Measurements from ENCODE around the gene GNAQ.

Gene GNAQ

GRCh38 chr9:78000221-78000620, 31.4 kb downstream of the GNAQ start:
- DNase-seq, result no peak

GRCh38 chr9:77999231-77999631, 32.4 kb downstream of the GNAQ start:
- no peak for DNase-seq

GRCh38 chr9:77997611-77998284, 33.9 kb downstream of the GNAQ start:
- DNase-seq, result no peak

- no peak for DNase-seq
Measured at GRCh38 chr9:77996696-77997095, 34.9 kb downstream of the GNAQ start.

- DNase-seq, result no peak
Measured at GRCh38 chr9:77991191-77991590, 40.4 kb downstream of the GNAQ start.

GRCh38 chr9:77989909-77990308, 41.7 kb downstream of the GNAQ start:
- DNase-seq, result no peak

GRCh38 chr9:77989458-77989857, 42.2 kb downstream of the GNAQ start:
- DNase-seq, result no peak

GRCh38 chr9:77988630-77989029, 43.0 kb downstream of the GNAQ start:
- no peak for DNase-seq

- no peak for DNase-seq
Measured at GRCh38 chr9:77987880-77988525, 43.6 kb downstream of the GNAQ start.

GRCh38 chr9:77987081-77987656, 44.4 kb downstream of the GNAQ start:
- no peak for DNase-seq

GRCh38 chr9:77985996-77986395, 45.6 kb downstream of the GNAQ start:
- DNase-seq, result no peak

- DNase-seq, result no peak
Measured at GRCh38 chr9:77983320-77983662, 48.3 kb downstream of the GNAQ start.

GRCh38 chr9:77982581-77983319, 48.9 kb downstream of the GNAQ start:
- peak; percentile 18 for DNase-seq

- no peak for DNase-seq
Measured at GRCh38 chr9:77981907-77982306, 49.7 kb downstream of the GNAQ start.

GRCh38 chr9:77981332-77981731, 50.3 kb downstream of the GNAQ start:
- no peak for DNase-seq

GRCh38 chr9:77980622-77981021, 51.0 kb downstream of the GNAQ start:
- DNase-seq, result no peak

- DNase-seq, result no peak
Measured at GRCh38 chr9:77978086-77978781, 53.4 kb downstream of the GNAQ start.

GRCh38 chr9:77977210-77977611, 54.4 kb downstream of the GNAQ start:
- peak; percentile 60 for DNase-seq

GRCh38 chr9:77975806-77976205, 55.8 kb downstream of the GNAQ start:
- no peak for DNase-seq

GRCh38 chr9:77975036-77975435, 56.6 kb downstream of the GNAQ start:
- no peak for DNase-seq

GRCh38 chr9:77974434-77974833, 57.2 kb downstream of the GNAQ start:
- DNase-seq, result no peak

- DNase-seq, result no peak
Measured at GRCh38 chr9:77969083-77969482, 62.5 kb downstream of the GNAQ start.

GRCh38 chr9:77968506-77968905, 63.1 kb downstream of the GNAQ start:
- DNase-seq, result no peak
